H1 (cell line): ENCODE data around the gene FPGS. TPM values are rescaled to one million over a fixed set of nuclear protein-coding genes. Genes with fewer than 3 reads are reported as not detected.

Experiments used
- CTCF ChIA-PET: fragments of 300-600 bp; sonication (Branson Sonifier 250); formaldehyde crosslinking; loops from one replicate; lab custom pipeline; 2021; ENCODE audit not compliant: partially characterized antibody; lab: Charles Lee
- POLR2A ChIA-PET: fragments of 300-600 bp; sonication (Branson Sonifier 250); formaldehyde crosslinking; loops from one replicate; lab custom pipeline; 2021; ENCODE audit warnings: inconsistent platforms; ENCODE audit not compliant: partially characterized antibody; lab: Charles Lee
- DNase-seq, 2 experiments: peaks; one replicate each; pipeline versions ENCODE4 v3.0.0 to v3.0.0-alpha.2; 2010 to 2022; ENCODE audit warnings: low spot score in 2 of 2, low read depth in 1 of 2, mixed read lengths in 1 of 2
- FAIRE-seq: peaks from 2 replicates; lab custom pipeline; 2011; peaks lifted over from hg19 to GRCh38; lab: Jason Lieb, UNC
- H2AFZ ChIP-seq: 2 replicates; pipeline ENCODE4 v1.8.1; 2012; ENCODE audit warnings: low read length, inconsistent platforms
- H2AK5ac ChIP-seq: 2 replicates; pipeline ENCODE4 v1.6.1; 2013; ENCODE audit warnings: low read depth, low read length
- H2BK120ac ChIP-seq: replicated peaks from 2 replicates; pipeline ENCODE3; 2013; ENCODE audit warnings: low read depth, low read length, inconsistent platforms
- H2BK12ac ChIP-seq: 2 replicates; pipeline ENCODE4 v1.6.1; 2013; ENCODE audit warnings: low read depth, low read length
- H2BK15ac ChIP-seq: 2 replicates; pipeline ENCODE4 v1.6.1; 2013; ENCODE audit warnings: low read length
- H2BK20ac ChIP-seq: 2 replicates; pipeline ENCODE4 v1.6.1; 2013; ENCODE audit warnings: low read length
- H2BK5ac ChIP-seq: 2 replicates; pipeline ENCODE4 v1.6.1; 2013; ENCODE audit warnings: low read depth, low read length
- H3K14ac ChIP-seq: 2 replicates; pipeline ENCODE4 v1.6.1; 2013; ENCODE audit warnings: inconsistent platforms; ENCODE audit not compliant: insufficient read length
- H3K18ac ChIP-seq: 2 replicates; pipeline ENCODE4 v1.6.1; 2013; ENCODE audit warnings: low read length; ENCODE audit errors: extremely low read depth
- H3K23ac ChIP-seq: 2 replicates; pipeline ENCODE4 v1.6.1; 2013; ENCODE audit warnings: inconsistent platforms; ENCODE audit not compliant: insufficient read length
- H3K23me2 ChIP-seq: 2 replicates; pipeline ENCODE4 v1.6.1; 2013; ENCODE audit warnings: low read depth, low read length
- H3K27ac ChIP-seq: 2 replicates; pipeline ENCODE4 v1.6.1; 2011; ENCODE audit warnings: low read depth, low read length, inconsistent platforms
- H3K27me3 ChIP-seq, 4 experiments: replicated peaks in 1 of 4; 1 replicate in 1 of 4; 2 replicates in 3 of 4; pipeline versions ENCODE4 v1.6.1 to v1.8.1; 2011 to 2013; ENCODE audit warnings: low read length in 3 of 4, mild to moderate bottlenecking in 3 of 4, inconsistent platforms in 2 of 4, mixed read lengths in 2 of 4, moderate library complexity in 1 of 4; ENCODE audit not compliant: control insufficient read depth in 3 of 4, insufficient read depth in 3 of 4; ENCODE audit errors: extremely low read depth in 1 of 4
- H3K36me3 ChIP-seq, 4 experiments: 2 replicates each; pipeline versions ENCODE4 v1.6.1 to v1.8.1; 2011 to 2013; ENCODE audit warnings: mild to moderate bottlenecking in 4 of 4, low read length in 3 of 4, moderate library complexity in 2 of 4, control low read depth in 1 of 4, inconsistent platforms in 1 of 4; ENCODE audit not compliant: insufficient read depth in 4 of 4, control insufficient read depth in 2 of 4
- H3K4ac ChIP-seq: replicated peaks from 2 replicates; pipeline ENCODE3; 2013; ENCODE audit warnings: low read length, low read depth, mixed read lengths, inconsistent platforms; ENCODE audit not compliant: insufficient read length
- H3K4me1 ChIP-seq, 4 experiments: replicated peaks in 1 of 4; 1 replicate in 1 of 4; 2 replicates in 3 of 4; pipeline versions ENCODE4 v1.6.1 to v1.8.1; 2011 to 2013; ENCODE audit warnings: low read length in 3 of 4, inconsistent platforms in 2 of 4, mixed read lengths in 1 of 4; ENCODE audit not compliant: insufficient read depth in 4 of 4, control insufficient read depth in 3 of 4
- H3K4me2 ChIP-seq, 2 experiments: 2 replicates each; pipeline versions ENCODE4 v1.6.1 to v1.8.1; 2011 to 2013; ENCODE audit warnings: low read depth in 2 of 2, low read length in 2 of 2, control low read depth in 1 of 2, inconsistent platforms in 1 of 2, mild to moderate bottlenecking in 1 of 2; ENCODE audit not compliant: insufficient read depth in 1 of 2
- H3K4me3 ChIP-seq, 4 experiments: fragments of 200-600, 300-600 bp in 1 of 4; sonication (generic), shearing (Covaris generic), sonication (Bioruptor Twin) in 1 of 4; 2 replicates each; pipeline versions ENCODE4 v1.5.1 to v1.8.1; 2011 to 2016; ENCODE audit warnings: low read length in 4 of 4, low read depth in 3 of 4, control low read depth in 2 of 4, inconsistent platforms in 2 of 4, mild to moderate bottlenecking in 2 of 4, mixed read lengths in 1 of 4, moderate library complexity in 1 of 4; ENCODE audit not compliant: insufficient read depth in 2 of 4; ENCODE audit errors: extremely low read depth in 1 of 4
- H3K56ac ChIP-seq: replicated peaks from 2 replicates; pipeline ENCODE3; 2013; ENCODE audit warnings: low read depth, mild to moderate bottlenecking, mixed read lengths, low read length, inconsistent platforms; ENCODE audit not compliant: insufficient read length
- H3K79me1 ChIP-seq: 2 replicates; pipeline ENCODE4 v1.6.1; 2013; ENCODE audit warnings: low read depth, low read length, control low read depth
- H3K79me2 ChIP-seq, 2 experiments: 2 replicates each; pipeline versions ENCODE4 v1.6.1 to v1.8.1; 2012 to 2013; ENCODE audit warnings: low read length in 2 of 2, mild to moderate bottlenecking in 2 of 2, inconsistent platforms in 1 of 2; ENCODE audit not compliant: insufficient read depth in 2 of 2, control insufficient read depth in 1 of 2
- H3K9ac ChIP-seq, 4 experiments: replicated peaks in 1 of 4; 1 replicate in 1 of 4; 2 replicates in 3 of 4; pipeline versions ENCODE4 v1.6.1 to v1.8.1; 2011 to 2013; ENCODE audit warnings: low read depth in 3 of 4, low read length in 3 of 4, control low read depth in 2 of 4, mild to moderate bottlenecking in 2 of 4, moderate library complexity in 2 of 4, inconsistent platforms in 1 of 4; ENCODE audit errors: extremely low read depth in 1 of 4
- H3K9me3 ChIP-seq, 2 experiments: 2 replicates each; pipeline versions ENCODE4 v1.6.1 to v1.8.1; 2012 to 2013; ENCODE audit warnings: mild to moderate bottlenecking in 2 of 2, moderate library complexity in 2 of 2, control low read depth in 1 of 2, inconsistent platforms in 1 of 2, low read depth in 1 of 2, low read length in 1 of 2, mixed read lengths in 1 of 2; ENCODE audit not compliant: insufficient read depth in 2 of 2
- H4K20me1 ChIP-seq, 2 experiments: replicated peaks in 1 of 2; 2 replicates each; pipeline versions ENCODE3 to v1.8.1; 2011 to 2013; ENCODE audit warnings: inconsistent platforms in 2 of 2, low read length in 2 of 2, mild to moderate bottlenecking in 1 of 2; ENCODE audit not compliant: insufficient read depth in 2 of 2, control insufficient read depth in 1 of 2
- H4K5ac ChIP-seq: 2 replicates; pipeline ENCODE4 v1.6.1; 2013; ENCODE audit warnings: low read length, low read depth, mixed read lengths, inconsistent platforms; ENCODE audit not compliant: insufficient read length
- H4K8ac ChIP-seq: 2 replicates; pipeline ENCODE4 v1.8.0; 2013; ENCODE audit warnings: mild to moderate bottlenecking, moderate library complexity, low read length, inconsistent platforms; ENCODE audit not compliant: insufficient read depth; ENCODE audit errors: extremely low read depth
- H4K91ac ChIP-seq: replicated peaks from 2 replicates; pipeline ENCODE3; 2013; ENCODE audit warnings: low read length, mixed read lengths, inconsistent platforms; ENCODE audit not compliant: insufficient read length
- whole genome bisulfite sequencing, 2 experiments: shearing (Covaris generic) in 1 of 2; methylation state at CpG; one replicate each; pipeline versions ENCODE4 v1.1.6 to v1.1.7; 2013 to 2015; ENCODE audit warnings: low lambda C conversion rate in 2 of 2, mixed read lengths in 2 of 2, inconsistent platforms in 1 of 2, low coverage in 1 of 2, missing lambda C conversion rate in 1 of 2; ENCODE audit not compliant: insufficient replicate concordance in 2 of 2, insufficient coverage in 1 of 2, insufficient read length in 1 of 2; ENCODE audit errors: extremely low coverage in 1 of 2, missing lambda C conversion rate in 1 of 2; 5-methylcytosine and 5-hydroxymethylcytosine counted together
- polyA plus RNA-seq, 7 experiments: library from polyadenylated mRNA; depleted of rRNA in 3 of 7; stranded (reverse) in 5 of 7; unstranded in 2 of 7; fragments of >200 nt in 5 of 7; fragments of 200-250 nt in 2 of 7; gene quantifications; 1 replicate in 5 of 7; 2 replicates in 1 of 7; 4 replicates in 1 of 7; pipeline versions ENCODE4 v1.2.1 to v1.2.3, GENCODE V29; 2011 to 2013; ENCODE audit warnings: missing spikeins in 2 of 7, mixed read lengths in 2 of 7
- total RNA-seq: library from RNA; stranded (reverse); fragmentation: NEBNext Ultra II Directional; extraction: Animal tissue kit (Norgen Biotek cat#: 25700); gene quantifications from 2 replicates; pipeline ENCODE4 v1.2.1, GENCODE V29; 2021

The FPGS gene
- total and polyA plus RNA-seq, 2 of the 8 experiments (the other 6 are each of a cell fraction or from before 2014, with no cell fraction given): 62.4 to 83.0 TPM

GRCh38 chr9:127754099-127755060 is 48.3 kb upstream of the FPGS start:
- H2BK20ac ChIP-seq: no peak overlapping the region
- no peaks in the 10 kb centered on the region for H3K79me1 ChIP-seq
- H2BK15ac ChIP-seq: no peak overlapping the region
- no peak overlapping the region for H2BK12ac ChIP-seq
- H2AK5ac ChIP-seq: no peak overlapping the region
- no peak for FAIRE-seq
- no peak overlapping the region for H2BK120ac ChIP-seq
- no peak overlapping the region for H4K5ac ChIP-seq
- H3K23me2 ChIP-seq: peaks cover 13% of the 10 kb centered on the region; the same call in 1 of the 2 replicates
- peak overlapping the region; percentile 51; the same call in 1 of the 2 replicates for H2AFZ ChIP-seq
- H3K27me3 ChIP-seq: peaks cover 0 to 16% (median 8%) of the 10 kb centered on the region in 4 experiments; a peak in 6 of 7 replicates
- POLR2A ChIA-PET: interaction anchor here (0.7 to 2.4 kb wide), 9 partner anchors 10 to 49 kb away, joined by 3 to 12 read pairs (median 4); partner anchors contain the start of gene CDK9
- H3K4ac ChIP-seq: no peak overlapping the region
- no peak overlapping the region for H2BK5ac ChIP-seq
- H4K8ac ChIP-seq: no peak overlapping the region; the same call in 1 of the 2 replicates
- WGBS, 2 experiments: 2% methylated on average over 46 of the region's 86 CpGs; no CpG with 5 or more reads in 1 of the 2 experiments
- H3K23ac ChIP-seq: no peak overlapping the region
- no peak overlapping the region; the same call in 1 of the 2 replicates for H3K27ac ChIP-seq
- H3K56ac ChIP-seq: no peak overlapping the region
- no peak overlapping the region for H3K14ac ChIP-seq
- DNase-seq: peak in 1 of 2 experiments; percentile 90
- H3K9ac ChIP-seq: peak overlapping the region in 3 of 4 experiments; percentile 38 to 69 (median 59); a peak in 3 of 7 replicates
- H3K79me2 ChIP-seq: no peaks in the 10 kb centered on the region
- H4K91ac ChIP-seq: no peak overlapping the region
- H4K20me1 ChIP-seq: peaks cover 5 to 21% of the 10 kb centered on the region in 2 experiments
- peak overlapping the region; percentile 59 to 96 (median 76) for H3K4me3 ChIP-seq
- no peaks in the 10 kb centered on the region for H3K9me3 ChIP-seq
- no peaks in the 10 kb centered on the region for H3K36me3 ChIP-seq
- H3K4me1 ChIP-seq: peaks cover 0 to 4% (median 1%) of the 10 kb centered on the region in 4 experiments; a peak in 4 of 7 replicates
- H3K18ac ChIP-seq: no peak overlapping the region
- CTCF ChIA-PET: interaction anchor here (1.4 to 3.5 kb wide), 5 partner anchors 9 to 30 kb away, joined by 3 to 18 read pairs (median 6); partner anchors contain the start of gene SH2D3C
- peak overlapping the region; percentile 80 to 98 for H3K4me2 ChIP-seq
